H1 (cell line): ENCODE results near the gene ASGR1. TPM values are rescaled to one million over a fixed set of nuclear protein-coding genes. Genes with fewer than 3 reads are reported as not detected.

Source experiments
- CTCF ChIA-PET: fragments of 300-600 bp; sonication (Branson Sonifier 250); formaldehyde crosslinking; loops from one replicate; lab custom pipeline; 2021; ENCODE audit not compliant: partially characterized antibody; lab: Charles Lee
- POLR2A ChIA-PET: fragments of 300-600 bp; sonication (Branson Sonifier 250); formaldehyde crosslinking; loops from one replicate; lab custom pipeline; 2021; ENCODE audit warnings: inconsistent platforms; ENCODE audit not compliant: partially characterized antibody; lab: Charles Lee
- DNase-seq, 2 experiments: peaks; one replicate each; pipeline versions ENCODE4 v3.0.0 to v3.0.0-alpha.2; 2010 to 2022; ENCODE audit warnings: low spot score in 2 of 2, low read depth in 1 of 2, mixed read lengths in 1 of 2
- FAIRE-seq: peaks from 2 replicates; lab custom pipeline; 2011; peaks lifted over from hg19 to GRCh38; lab: Jason Lieb, UNC
- H2AFZ ChIP-seq: 2 replicates; pipeline ENCODE4 v1.8.1; 2012; ENCODE audit warnings: low read length, inconsistent platforms
- H2AK5ac ChIP-seq: 2 replicates; pipeline ENCODE4 v1.6.1; 2013; ENCODE audit warnings: low read depth, low read length
- H2BK120ac ChIP-seq: replicated peaks from 2 replicates; pipeline ENCODE3; 2013; ENCODE audit warnings: low read depth, low read length, inconsistent platforms
- H2BK12ac ChIP-seq: 2 replicates; pipeline ENCODE4 v1.6.1; 2013; ENCODE audit warnings: low read depth, low read length
- H2BK15ac ChIP-seq: 2 replicates; pipeline ENCODE4 v1.6.1; 2013; ENCODE audit warnings: low read length
- H2BK20ac ChIP-seq: 2 replicates; pipeline ENCODE4 v1.6.1; 2013; ENCODE audit warnings: low read length
- H2BK5ac ChIP-seq: 2 replicates; pipeline ENCODE4 v1.6.1; 2013; ENCODE audit warnings: low read depth, low read length
- H3K14ac ChIP-seq: 2 replicates; pipeline ENCODE4 v1.6.1; 2013; ENCODE audit warnings: inconsistent platforms; ENCODE audit not compliant: insufficient read length
- H3K18ac ChIP-seq: 2 replicates; pipeline ENCODE4 v1.6.1; 2013; ENCODE audit warnings: low read length; ENCODE audit errors: extremely low read depth
- H3K23ac ChIP-seq: 2 replicates; pipeline ENCODE4 v1.6.1; 2013; ENCODE audit warnings: inconsistent platforms; ENCODE audit not compliant: insufficient read length
- H3K23me2 ChIP-seq: 2 replicates; pipeline ENCODE4 v1.6.1; 2013; ENCODE audit warnings: low read depth, low read length
- H3K27ac ChIP-seq: 2 replicates; pipeline ENCODE4 v1.6.1; 2011; ENCODE audit warnings: low read depth, low read length, inconsistent platforms
- H3K27me3 ChIP-seq, 4 experiments: replicated peaks in 1 of 4; 1 replicate in 1 of 4; 2 replicates in 3 of 4; pipeline versions ENCODE4 v1.6.1 to v1.8.1; 2011 to 2013; ENCODE audit warnings: low read length in 3 of 4, mild to moderate bottlenecking in 3 of 4, inconsistent platforms in 2 of 4, mixed read lengths in 2 of 4, moderate library complexity in 1 of 4; ENCODE audit not compliant: control insufficient read depth in 3 of 4, insufficient read depth in 3 of 4; ENCODE audit errors: extremely low read depth in 1 of 4
- H3K36me3 ChIP-seq, 4 experiments: 2 replicates each; pipeline versions ENCODE4 v1.6.1 to v1.8.1; 2011 to 2013; ENCODE audit warnings: mild to moderate bottlenecking in 4 of 4, low read length in 3 of 4, moderate library complexity in 2 of 4, control low read depth in 1 of 4, inconsistent platforms in 1 of 4; ENCODE audit not compliant: insufficient read depth in 4 of 4, control insufficient read depth in 2 of 4
- H3K4ac ChIP-seq: replicated peaks from 2 replicates; pipeline ENCODE3; 2013; ENCODE audit warnings: low read length, low read depth, mixed read lengths, inconsistent platforms; ENCODE audit not compliant: insufficient read length
- H3K4me1 ChIP-seq, 4 experiments: replicated peaks in 1 of 4; 1 replicate in 1 of 4; 2 replicates in 3 of 4; pipeline versions ENCODE4 v1.6.1 to v1.8.1; 2011 to 2013; ENCODE audit warnings: low read length in 3 of 4, inconsistent platforms in 2 of 4, mixed read lengths in 1 of 4; ENCODE audit not compliant: insufficient read depth in 4 of 4, control insufficient read depth in 3 of 4
- H3K4me2 ChIP-seq, 2 experiments: 2 replicates each; pipeline versions ENCODE4 v1.6.1 to v1.8.1; 2011 to 2013; ENCODE audit warnings: low read depth in 2 of 2, low read length in 2 of 2, control low read depth in 1 of 2, inconsistent platforms in 1 of 2, mild to moderate bottlenecking in 1 of 2; ENCODE audit not compliant: insufficient read depth in 1 of 2
- H3K4me3 ChIP-seq, 4 experiments: fragments of 200-600, 300-600 bp in 1 of 4; sonication (generic), shearing (Covaris generic), sonication (Bioruptor Twin) in 1 of 4; 2 replicates each; pipeline versions ENCODE4 v1.5.1 to v1.8.1; 2011 to 2016; ENCODE audit warnings: low read length in 4 of 4, low read depth in 3 of 4, control low read depth in 2 of 4, inconsistent platforms in 2 of 4, mild to moderate bottlenecking in 2 of 4, mixed read lengths in 1 of 4, moderate library complexity in 1 of 4; ENCODE audit not compliant: insufficient read depth in 2 of 4; ENCODE audit errors: extremely low read depth in 1 of 4
- H3K56ac ChIP-seq: replicated peaks from 2 replicates; pipeline ENCODE3; 2013; ENCODE audit warnings: low read depth, mild to moderate bottlenecking, mixed read lengths, low read length, inconsistent platforms; ENCODE audit not compliant: insufficient read length
- H3K79me1 ChIP-seq: 2 replicates; pipeline ENCODE4 v1.6.1; 2013; ENCODE audit warnings: low read depth, low read length, control low read depth
- H3K79me2 ChIP-seq, 2 experiments: 2 replicates each; pipeline versions ENCODE4 v1.6.1 to v1.8.1; 2012 to 2013; ENCODE audit warnings: low read length in 2 of 2, mild to moderate bottlenecking in 2 of 2, inconsistent platforms in 1 of 2; ENCODE audit not compliant: insufficient read depth in 2 of 2, control insufficient read depth in 1 of 2
- H3K9ac ChIP-seq, 4 experiments: replicated peaks in 1 of 4; 1 replicate in 1 of 4; 2 replicates in 3 of 4; pipeline versions ENCODE4 v1.6.1 to v1.8.1; 2011 to 2013; ENCODE audit warnings: low read depth in 3 of 4, low read length in 3 of 4, control low read depth in 2 of 4, mild to moderate bottlenecking in 2 of 4, moderate library complexity in 2 of 4, inconsistent platforms in 1 of 4; ENCODE audit errors: extremely low read depth in 1 of 4
- H3K9me3 ChIP-seq, 2 experiments: 2 replicates each; pipeline versions ENCODE4 v1.6.1 to v1.8.1; 2012 to 2013; ENCODE audit warnings: mild to moderate bottlenecking in 2 of 2, moderate library complexity in 2 of 2, control low read depth in 1 of 2, inconsistent platforms in 1 of 2, low read depth in 1 of 2, low read length in 1 of 2, mixed read lengths in 1 of 2; ENCODE audit not compliant: insufficient read depth in 2 of 2
- H4K20me1 ChIP-seq, 2 experiments: replicated peaks in 1 of 2; 2 replicates each; pipeline versions ENCODE3 to v1.8.1; 2011 to 2013; ENCODE audit warnings: inconsistent platforms in 2 of 2, low read length in 2 of 2, mild to moderate bottlenecking in 1 of 2; ENCODE audit not compliant: insufficient read depth in 2 of 2, control insufficient read depth in 1 of 2
- H4K5ac ChIP-seq: 2 replicates; pipeline ENCODE4 v1.6.1; 2013; ENCODE audit warnings: low read length, low read depth, mixed read lengths, inconsistent platforms; ENCODE audit not compliant: insufficient read length
- H4K8ac ChIP-seq: 2 replicates; pipeline ENCODE4 v1.8.0; 2013; ENCODE audit warnings: mild to moderate bottlenecking, moderate library complexity, low read length, inconsistent platforms; ENCODE audit not compliant: insufficient read depth; ENCODE audit errors: extremely low read depth
- H4K91ac ChIP-seq: replicated peaks from 2 replicates; pipeline ENCODE3; 2013; ENCODE audit warnings: low read length, mixed read lengths, inconsistent platforms; ENCODE audit not compliant: insufficient read length
- ASH2L ChIP-seq: fragments of 200-600, 300-600 bp; sonication (generic); IDR thresholded peaks from one replicate; pipeline ENCODE4 v1.7.1; 2017; ENCODE audit warnings: low read length
- CBX5 ChIP-seq: fragments of 300-800, 300-1000 bp; sonication (generic); IDR thresholded peaks from 2 replicates; pipeline ENCODE4 v1.7.1; 2016; ENCODE audit warnings: antibody characterized with exemption, low read length, low read depth
- CHD2 ChIP-seq: IDR thresholded peaks from 2 replicates; pipeline ENCODE4 v1.6.1; 2012; ENCODE audit warnings: low read length, improper control_type of control experiment
- MAFK ChIP-seq: IDR thresholded peaks from 2 replicates; pipeline ENCODE4 v1.6.1; 2012; ENCODE audit warnings: low read depth, mild to moderate bottlenecking, improper control_type of control experiment, low read length
- POU5F1 ChIP-seq: IDR thresholded peaks from 2 replicates; pipeline ENCODE4 v1.6.1; 2011; ENCODE audit warnings: low read depth, mild to moderate bottlenecking, low read length, moderate library complexity
- SIN3A ChIP-seq, 2 experiments: IDR thresholded peaks in 1 of 2; conservative IDR thresholded peaks in 1 of 2; 2 replicates each; pipeline ENCODE4 v1.6.1; 2011 to 2012; ENCODE audit warnings: low read length in 2 of 2, improper control_type of control experiment in 1 of 2, low read depth in 1 of 2, mild to moderate bottlenecking in 1 of 2
- SP2 ChIP-seq: IDR thresholded peaks from 2 replicates; pipeline ENCODE4 v1.6.1; 2012; ENCODE audit warnings: mild to moderate bottlenecking, low read length, inconsistent platforms
- TAF1 ChIP-seq: IDR thresholded peaks from 2 replicates; pipeline ENCODE4 v1.6.1; 2011; ENCODE audit warnings: mild to moderate bottlenecking, low read depth, low read length
- TBP ChIP-seq: IDR thresholded peaks from 2 replicates; pipeline ENCODE4 v1.6.1; 2011; ENCODE audit warnings: low read depth, low read length, improper control_type of control experiment
- TCF12 ChIP-seq: IDR thresholded peaks from 2 replicates; pipeline ENCODE4 v1.6.1; 2011; ENCODE audit warnings: low read depth, mild to moderate bottlenecking, low read length
- TEAD4 ChIP-seq: IDR thresholded peaks from 2 replicates; pipeline ENCODE4 v1.6.1; 2012; ENCODE audit warnings: low read depth, low read length, inconsistent platforms, mixed read lengths
- ZNF274 ChIP-seq: IDR thresholded peaks from 2 replicates; pipeline ENCODE4 v1.7.0; 2012; ENCODE audit warnings: low read length, borderline replicate concordance; ENCODE audit errors: extremely low read depth
- WGBS, 2 experiments: shearing (Covaris generic) in 1 of 2; methylation state at CpG; one replicate each; pipeline versions ENCODE4 v1.1.6 to v1.1.7; 2013 to 2015; ENCODE audit warnings: low lambda C conversion rate in 2 of 2, mixed read lengths in 2 of 2, inconsistent platforms in 1 of 2, low coverage in 1 of 2, missing lambda C conversion rate in 1 of 2; ENCODE audit not compliant: insufficient replicate concordance in 2 of 2, insufficient coverage in 1 of 2, insufficient read length in 1 of 2; ENCODE audit errors: extremely low coverage in 1 of 2, missing lambda C conversion rate in 1 of 2; 5-methylcytosine and 5-hydroxymethylcytosine counted together
- polyA plus RNA-seq, 7 experiments: library from polyadenylated mRNA; depleted of rRNA in 3 of 7; stranded (reverse) in 5 of 7; unstranded in 2 of 7; fragments of >200 nt in 5 of 7; fragments of 200-250 nt in 2 of 7; gene quantifications; 1 replicate in 5 of 7; 2 replicates in 1 of 7; 4 replicates in 1 of 7; pipeline versions ENCODE4 v1.2.1 to v1.2.3, GENCODE V29; 2011 to 2013; ENCODE audit warnings: missing spikeins in 2 of 7, mixed read lengths in 2 of 7
- total RNA-seq: library from RNA; stranded (reverse); fragmentation: NEBNext Ultra II Directional; extraction: Animal tissue kit (Norgen Biotek cat#: 25700); gene quantifications from 2 replicates; pipeline ENCODE4 v1.2.1, GENCODE V29; 2021

Gene ASGR1
- total and polyA plus RNA-seq, 2 of the 8 experiments (the other 6 are each of a cell fraction or from before 2014, with no cell fraction given) = 10.8 to 14.5 TPM

DNA sequence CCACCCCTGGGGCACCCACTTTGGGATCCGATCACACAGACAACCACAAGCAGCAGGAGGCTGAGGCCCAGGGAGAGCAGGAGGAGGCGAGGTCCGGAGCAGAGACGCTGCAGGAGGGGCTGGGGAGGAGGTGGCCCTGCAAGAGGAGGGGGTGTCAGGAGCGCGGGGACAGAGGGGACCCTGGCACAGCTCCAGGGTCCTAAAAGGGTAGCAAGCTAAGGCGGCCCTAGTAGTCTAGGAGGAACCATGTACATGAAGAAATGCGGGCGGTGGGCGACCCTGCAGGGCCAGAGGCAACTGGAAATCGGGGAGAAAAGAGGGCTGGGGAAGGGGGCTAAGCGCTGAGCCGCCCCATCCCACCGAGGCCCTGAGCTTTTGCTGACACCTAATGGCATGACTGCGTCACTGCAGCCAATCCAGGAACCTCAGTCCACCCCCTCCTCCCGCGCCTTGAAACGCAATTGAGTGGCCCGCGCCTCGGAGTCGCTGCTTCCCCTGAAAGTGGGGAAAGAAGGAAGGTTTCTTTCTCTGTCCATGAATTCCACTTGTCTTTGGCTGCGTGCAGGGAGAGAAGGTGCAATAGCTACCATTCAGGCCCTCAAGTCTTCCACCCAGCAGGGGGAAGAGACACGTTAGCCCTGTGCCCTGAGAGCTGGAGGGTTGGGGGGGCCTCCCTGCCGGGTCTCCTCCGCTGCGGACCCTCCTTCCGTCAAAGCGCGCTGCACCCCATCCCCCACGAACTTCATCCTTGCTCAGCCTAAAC lies 1.8 kb downstream of the ASGR1 start:
- no peak overlapping the region for H3K56ac ChIP-seq
- H2BK15ac ChIP-seq = 0 out of 2 replicates have a peak overlapping the region, but pooled peaks have one; percentile 12
- H3K27ac ChIP-seq = no peak overlapping the region
- peak overlapping the region; percentile 91 for H3K18ac ChIP-seq
- peaks cover 0 to 28% (median 21%) of the 10 kb centered on the region in 4 experiments; a peak in 6 of 7 replicates for H3K27me3 ChIP-seq
- no peak overlapping the region for H2BK120ac ChIP-seq
- peak overlapping the region; percentile 98 for H2AFZ ChIP-seq
- no peak overlapping the region for H2AK5ac ChIP-seq
- no peak for FAIRE-seq
- H3K14ac ChIP-seq = no peak overlapping the region
- peak overlapping the region; percentile 82 for H4K91ac ChIP-seq
- peaks cover 0 to 21% of the 10 kb centered on the region in 2 experiments for H4K20me1 ChIP-seq
- no peak overlapping the region for H2BK5ac ChIP-seq
- ChIA-PET POLR2A (interaction anchor here (0.7 to 3.3 kb wide), 17 partner anchors 9 to 181 kb away, joined by 3 to 15 read pairs (median 4); partner anchors contain the start of genes ALOX12, DLG4 and SLC16A13), CTCF (interaction anchor here (0.7 to 4.7 kb wide), 40 partner anchors 9 to 383 kb away, joined by 3 to 50 read pairs (median 5); partner anchors contain the start of genes SLC16A11 and SLC16A13)
- no peak overlapping the region for H2BK20ac ChIP-seq
- H3K4me3 ChIP-seq = peak overlapping the region; percentile 52 to 86 (median 58)
- peak overlapping the region; percentile 79 to 99 for H3K4me2 ChIP-seq
- H3K36me3 ChIP-seq = no peaks in the 10 kb centered on the region; a peak in 1 of 8 replicates
- H3K23ac ChIP-seq = no peak overlapping the region
- H2BK12ac ChIP-seq = no peak overlapping the region
- H4K8ac ChIP-seq = no peak overlapping the region; the same call in none of the 2 replicates
- peak overlapping the region in 2 of 4 experiments; percentile 39 to 40; a peak in 3 of 7 replicates for H3K9ac ChIP-seq
- H3K4ac ChIP-seq = no peak overlapping the region
- no peaks in the 10 kb centered on the region for H3K79me2 ChIP-seq
- H3K79me1 ChIP-seq = peaks cover 8% of the 10 kb centered on the region; the same call in 1 of the 2 replicates
- peaks cover 0 to 23% (median 11%) of the 10 kb centered on the region in 4 experiments; a peak in 6 of 7 replicates for H3K4me1 ChIP-seq
- peak overlapping the region; percentile 8 for H4K5ac ChIP-seq
- peaks cover 38% of the 10 kb centered on the region for H3K23me2 ChIP-seq
- WGBS, 2 experiments = 1% methylated on average over 29 of the region's 31 CpGs; no CpG with 5 or more reads in 1 of the 2 experiments
- H3K9me3 ChIP-seq = no peaks in the 10 kb centered on the region
- DNase-seq = peak in 1 of 2 experiments; percentile 90
- no peak for TF ChIP-seq ZNF274
- TF ChIP-seq TEAD4 = no peak
- peak in 1 of 2 experiments; percentile 56; a peak in 1 of 4 replicates for TF ChIP-seq SIN3A (conservative IDR thresholded peaks at IDR 0.05 in 1 of 2, IDR thresholded peaks at IDR 0.05 in 1 of 2; ENCODE audit: low read depth in 1 of 2, low read length in 2 of 2)
- no peak for TF ChIP-seq SP2
- TF ChIP-seq CBX5 = no peak
- peak; percentile 55 for TF ChIP-seq ASH2L
- TF ChIP-seq TCF12 = no peak
- TF ChIP-seq MAFK = no peak
- TF ChIP-seq POU5F1 = no peak
- peak; percentile 48; the same call in 1 of the 2 replicates for TF ChIP-seq CHD2
- 0 out of 2 replicates have a peak, but pooled peaks have one; percentile 27 for TF ChIP-seq TBP
- 0 out of 2 replicates have a peak, but pooled peaks have one; percentile 48 for TF ChIP-seq TAF1
